PC-3 (cell line): ENCODE results near the gene MYO1A.

ENCODE experiments used
- CTCF ChIP-seq: fragments of 300-600 bp; sonication (generic); conservative IDR thresholded peaks from 2 replicates; pipeline ENCODE4 v1.5.1; 2017; ENCODE audit warnings: antibody characterized with exemption, low read depth, mild to moderate bottlenecking, low read length
- EZH2 ChIP-seq: fragments of 300-600 bp; sonication (generic); IDR thresholded peaks from one replicate; pipeline ENCODE4 v1.6.1; 2017; ENCODE audit warnings: antibody characterized with exemption, mild to moderate bottlenecking, low read length; ENCODE audit not compliant: unreplicated experiment

GRCh38 chr12:57018906-57019305 is 31.0 kb downstream of the MYO1A start:
- TF ChIP-seq CTCF (no peak), EZH2 (no peak)
